Lung (tissue), 12 donors: ENCODE measurements around the gene GRK2. TPM values are rescaled to one million over a fixed set of nuclear protein-coding genes. Genes with fewer than 3 reads are reported as not detected.
A peak's percentile ranks its signal among the peaks of the same experiment; 100 is the strongest.

Experiments
- ATAC-seq: fragments of 200-7000 bp; cut with Tn5 transposase; one replicate; pipeline ENCODE4 v1.9.1; 2020; ENCODE audit warnings: moderate number of reproducible peaks; ENCODE audit not compliant: insufficient read depth, low FRiP score
- DNase-seq, 3 donors: peaks; one replicate each; pipeline ENCODE4 v3.0.0-alpha.2; 2013 to 2017
- H3K27ac ChIP-seq, 2 donors: one replicate each; pipeline ENCODE4 v1.5.1; 2013; ENCODE audit warnings: mild to moderate bottlenecking in 2 of 2, moderate library complexity in 2 of 2, control low read depth in 1 of 2, inconsistent platforms in 1 of 2, low read depth in 1 of 2, low read length in 1 of 2
- H3K27me3 ChIP-seq, 3 donors: one replicate each; pipeline ENCODE4 v1.5.1; 2013; ENCODE audit warnings: low read length in 2 of 3; ENCODE audit not compliant: control insufficient read depth in 3 of 3, insufficient read depth in 3 of 3
- H3K36me3 ChIP-seq, 4 donors: one replicate each; pipeline ENCODE4 v1.5.1; 2013; ENCODE audit warnings: low read length in 4 of 4, mild to moderate bottlenecking in 1 of 4, moderate library complexity in 1 of 4; ENCODE audit not compliant: control insufficient read depth in 4 of 4, insufficient read depth in 4 of 4
- H3K4me1 ChIP-seq, 5 donors: one replicate each; pipeline ENCODE4 v1.5.1; 2013; ENCODE audit warnings: low read length in 5 of 5, mild to moderate bottlenecking in 2 of 5, moderate library complexity in 1 of 5; ENCODE audit not compliant: control insufficient read depth in 5 of 5, insufficient read depth in 5 of 5
- H3K4me3 ChIP-seq: one replicate; pipeline ENCODE4 v1.5.1; 2013; ENCODE audit warnings: mild to moderate bottlenecking, control low read depth, moderate library complexity
- H3K9ac ChIP-seq, 2 donors: one replicate each; pipeline ENCODE4 v1.5.1; 2013; ENCODE audit warnings: low read length in 2 of 2, control low read depth in 1 of 2; ENCODE audit not compliant: insufficient read depth in 1 of 2
- H3K9me3 ChIP-seq, 4 donors: one replicate each; pipeline ENCODE4 v1.5.1; 2013; ENCODE audit warnings: low read length in 3 of 4, mild to moderate bottlenecking in 1 of 4, moderate library complexity in 1 of 4; ENCODE audit not compliant: control insufficient read depth in 4 of 4, insufficient read depth in 3 of 4
- CTCF ChIP-seq: IDR thresholded peaks from 2 replicates; pipeline ENCODE4 v1.5.1; 2012; ENCODE audit warnings: mild to moderate bottlenecking; ENCODE audit errors: control extremely low read depth, extremely low read depth
- WGBS, 2 donors: extraction: QIAGEN DNeasy Blood & Tissue Kit; methylation state at CpG; one replicate each; pipeline ENCODE4 v1.1.7; 2013; 5-methylcytosine and 5-hydroxymethylcytosine counted together
- polyA plus RNA-seq, 2 donors: library from polyadenylated mRNA; stranded (reverse); fragments of 200-250 nt; gene quantifications; one replicate each; pipeline ENCODE4 v1.2.1, GENCODE V29; 2013
- total RNA-seq, 2 donors: library from RNA; depleted of rRNA in 1 of 2; stranded (reverse); fragments of >200 nt in 1 of 2; gene quantifications; one replicate each; pipeline ENCODE4 v1.2.1, GENCODE V29; 2014 to 2021
- donor health status: control.
- donor health status: control.
- donor health status: Bipolar disorder and iron deficiency.
- donor health status: healthy.
- donor health status: DM: yes; HTN: yes; CAD: no.

Gene GRK2
- total and polyA plus RNA-seq, 4 donors: 37.1 to 130 (median 97.5) TPM

- no peak overlapping the region for H3K4me3 ChIP-seq
- ATAC-seq: no peak
- H3K27me3 ChIP-seq: no peaks in the 10 kb centered on the region
- H3K27ac ChIP-seq: no peak overlapping the region
- H3K36me3 ChIP-seq: peaks cover 38 to 64% (median 40%) of the 10 kb centered on the region in 4 donors
- no peaks in the 10 kb centered on the region for H3K9me3 ChIP-seq
- peaks cover 0 to 20% (median 5%) of the 10 kb centered on the region in 5 donors for H3K4me1 ChIP-seq
- no peak for TF ChIP-seq CTCF
- WGBS, 2 donors: 92 to 96% methylated on average over 11 of the region's 11 CpGs
- no peak overlapping the region for H3K9ac ChIP-seq
- DNase-seq: no peak
These were observed 21.2 kb upstream of the GRK2 start for GRCh38 chr11:67245046-67245445.

- Histone ChIP-seq H3K9ac (no peak overlapping the region), H3K9me3 (no peaks in the 10 kb centered on the region), H3K27ac (peak overlapping the region in 1 of 2 donors; percentile 74), H3K4me3 (no peak overlapping the region), H3K4me1 (peaks cover 0 to 5% (median 0%) of the 10 kb centered on the region in 5 donors), H3K27me3 (no peaks in the 10 kb centered on the region), H3K36me3 (peaks cover 44 to 88% (median 62%) of the 10 kb centered on the region in 4 donors)
- no peak for TF ChIP-seq CTCF
- DNase-seq (no peak), ATAC-seq (no peak)
- WGBS, 2 donors: 78 to 83% methylated on average over 5 of the region's 5 CpGs
These were observed 18.2 kb upstream of the GRK2 start for GRCh38 chr11:67247946-67248550.

- Histone ChIP-seq H3K4me1 (peaks cover 0 to 5% (median 0%) of the 10 kb centered on the region in 5 donors), H3K9ac (no peak overlapping the region), H3K27me3 (no peaks in the 10 kb centered on the region), H3K4me3 (no peak overlapping the region), H3K27ac (peak overlapping the region in 1 of 2 donors; percentile 21), H3K36me3 (peaks cover 46 to 90% (median 67%) of the 10 kb centered on the region in 4 donors), H3K9me3 (no peaks in the 10 kb centered on the region)
- ATAC-seq: no peak
- TF ChIP-seq CTCF: no peak
- DNase-seq: peak; percentile 32 to 72 (median 51)
These were observed 17.6 kb upstream of the GRK2 start for GRCh38 chr11:67248653-67249052.
